ENCODE measurements around the gene COL1A1.

Gene COL1A1

GRCh38 chr17:50208611-50209061 is 7.2 kb upstream of the COL1A1 start:
- Mint-ChIP-seq H3K4me3 (no peak overlapping the region), H3K4me1 (peaks cover 99% of the 10 kb centered on the region), H3K36me3 (ENCODE audit: low read depth) (no peaks in the 10 kb centered on the region), H3K27ac (peak overlapping the region; percentile 94), H3K27me3 (ENCODE audit: low read depth, poor library complexity) (peaks cover 11% of the 10 kb centered on the region), H3K9me3 (no peaks in the 10 kb centered on the region)
- no peak for TF ChIP-seq CTCF (IDR thresholded peaks at IDR 0.05)
- no peak for DNase-seq

- Mint-ChIP-seq H3K4me1 (peaks cover 97% of the 10 kb centered on the region), H3K27me3 (ENCODE audit: low read depth, poor library complexity) (peaks cover 7% of the 10 kb centered on the region), H3K9me3 (no peaks in the 10 kb centered on the region), H3K36me3 (ENCODE audit: low read depth) (no peaks in the 10 kb centered on the region), H3K27ac (peak overlapping the region; percentile 94), H3K4me3 (no peak overlapping the region)
- DNase-seq, result no peak
- no peak for TF ChIP-seq CTCF (IDR thresholded peaks at IDR 0.05)
These were observed 6.5 kb upstream of the COL1A1 start for GRCh38 chr17:50207792-50208567.

- Mint-ChIP-seq H3K4me3 (peak overlapping the region; percentile 14), H3K9me3 (no peaks in the 10 kb centered on the region), H3K36me3 (ENCODE audit: low read depth) (no peaks in the 10 kb centered on the region), H3K27me3 (ENCODE audit: low read depth, poor library complexity) (peaks cover 6% of the 10 kb centered on the region), H3K4me1 (peaks cover 97% of the 10 kb centered on the region), H3K27ac (no peak overlapping the region)
- TF ChIP-seq CTCF (IDR thresholded peaks at IDR 0.05), result no peak
- no peak for DNase-seq
These were observed 5.9 kb upstream of the COL1A1 start for GRCh38 chr17:50207315-50207714.

GRCh38 chr17:50206604-50207293 is 5.3 kb upstream of the COL1A1 start:
- no peaks in the 10 kb centered on the region for H3K9me3 Mint-ChIP-seq
- peak overlapping the region; percentile 75 for H3K27ac Mint-ChIP-seq
- H3K4me3 Mint-ChIP-seq, result peak overlapping the region; percentile 68
- TF ChIP-seq CTCF (IDR thresholded peaks at IDR 0.05), result no peak
- no peaks in the 10 kb centered on the region for H3K36me3 Mint-ChIP-seq (ENCODE audit: low read depth)
- H3K4me1 Mint-ChIP-seq, result peaks cover 97% of the 10 kb centered on the region
- H3K27me3 Mint-ChIP-seq (ENCODE audit: low read depth, poor library complexity), result peaks cover 12% of the 10 kb centered on the region
- peak; percentile 86 for DNase-seq

- no peak for TF ChIP-seq CTCF (IDR thresholded peaks at IDR 0.05)
- peaks cover 16% of the 10 kb centered on the region for H3K27me3 Mint-ChIP-seq (ENCODE audit: low read depth, poor library complexity)
- H3K36me3 Mint-ChIP-seq (ENCODE audit: low read depth), result no peaks in the 10 kb centered on the region
- peak overlapping the region; percentile 98 for H3K27ac Mint-ChIP-seq
- H3K4me3 Mint-ChIP-seq, result peak overlapping the region; percentile 68
- no peak for DNase-seq
- no peaks in the 10 kb centered on the region for H3K9me3 Mint-ChIP-seq
- peaks cover 94% of the 10 kb centered on the region for H3K4me1 Mint-ChIP-seq
These were observed 4.6 kb upstream of the COL1A1 start for GRCh38 chr17:50205963-50206505.
